Activated T-helper 17 cell treated with anti-CD3 and anti-CD28 coated beads, Interleukin-2, amount 50 U/mL, for 72 hours (primary cell): ENCODE results near the gene KCNN3. TPM values are rescaled to one million over a fixed set of nuclear protein-coding genes. Genes with fewer than 3 reads are reported as not detected.

Experiments
- ATAC-seq: fragments of 150-1000 bp; cut with Tn5 transposase; replicated peaks from 2 replicates; pipeline ENCODE4 v1.10.0; 2021; ENCODE audit warnings: mild to moderate bottlenecking, moderate library complexity
- H3K27ac Mint-ChIP-seq: one replicate; pipeline ENCODE4 v1.8.0; 2022; ENCODE audit warnings: mixed read lengths
- H3K27me3 Mint-ChIP-seq: one replicate; pipeline ENCODE4 v1.8.0; 2022; ENCODE audit warnings: mixed read lengths
- H3K36me3 Mint-ChIP-seq: one replicate; pipeline ENCODE4 v1.8.0; 2022; ENCODE audit warnings: low read depth, mild to moderate bottlenecking, mixed read lengths
- H3K4me1 Mint-ChIP-seq: one replicate; pipeline ENCODE4 v1.8.0; 2022; ENCODE audit warnings: mixed read lengths
- H3K4me3 Mint-ChIP-seq: one replicate; pipeline ENCODE4 v1.8.0; 2022; ENCODE audit warnings: mild to moderate bottlenecking, mixed read lengths
- H3K9me3 Mint-ChIP-seq: one replicate; pipeline ENCODE4 v1.8.0; 2022; ENCODE audit warnings: mixed read lengths
- total RNA-seq, 2 donors: library from RNA; stranded (reverse); gene quantifications; one replicate each; pipeline ENCODE4 v1.2.3, GENCODE V29; 2022

The KCNN3 gene
- total RNA-seq, 2 donors from 2014 or later, result 0.11 to 0.37 TPM

- no peaks in the 10 kb centered on the region for H3K36me3 Mint-ChIP-seq
- ATAC-seq, result no peak
- no peaks in the 10 kb centered on the region for H3K4me1 Mint-ChIP-seq
- no peaks in the 10 kb centered on the region for H3K9me3 Mint-ChIP-seq
- H3K27ac Mint-ChIP-seq, result no peak overlapping the region
- no peak overlapping the region for H3K4me3 Mint-ChIP-seq
- H3K27me3 Mint-ChIP-seq, result no peaks in the 10 kb centered on the region
Measured at GRCh38 chr1:154778944-154779343, 91.1 kb downstream of the KCNN3 start.

- ATAC-seq, result no peak
- Mint-ChIP-seq H3K36me3 (no peaks in the 10 kb centered on the region), H3K4me3 (no peak overlapping the region), H3K4me1 (no peaks in the 10 kb centered on the region), H3K9me3 (no peaks in the 10 kb centered on the region), H3K27me3 (no peaks in the 10 kb centered on the region), H3K27ac (no peak overlapping the region)
Measured at GRCh38 chr1:154778275-154778674, 91.8 kb downstream of the KCNN3 start.

GRCh38 chr1:154777781-154778180 is 92.3 kb downstream of the KCNN3 start:
- no peaks in the 10 kb centered on the region for H3K4me1 Mint-ChIP-seq
- no peak overlapping the region for H3K4me3 Mint-ChIP-seq
- peak; percentile 14 for ATAC-seq
- no peaks in the 10 kb centered on the region for H3K36me3 Mint-ChIP-seq
- H3K27me3 Mint-ChIP-seq, result no peaks in the 10 kb centered on the region
- no peaks in the 10 kb centered on the region for H3K9me3 Mint-ChIP-seq
- no peak overlapping the region for H3K27ac Mint-ChIP-seq

- Mint-ChIP-seq H3K36me3 (no peaks in the 10 kb centered on the region), H3K4me3 (no peak overlapping the region), H3K4me1 (no peaks in the 10 kb centered on the region), H3K27me3 (no peaks in the 10 kb centered on the region), H3K27ac (no peak overlapping the region), H3K9me3 (no peaks in the 10 kb centered on the region)
- peak; percentile 57 for ATAC-seq
Measured at GRCh38 chr1:154777154-154777553, 92.9 kb downstream of the KCNN3 start.

- no peaks in the 10 kb centered on the region for H3K9me3 Mint-ChIP-seq
- no peaks in the 10 kb centered on the region for H3K36me3 Mint-ChIP-seq
- ATAC-seq, result no peak
- H3K27ac Mint-ChIP-seq, result no peak overlapping the region
- H3K4me1 Mint-ChIP-seq, result no peaks in the 10 kb centered on the region
- H3K27me3 Mint-ChIP-seq, result no peaks in the 10 kb centered on the region
- H3K4me3 Mint-ChIP-seq, result no peak overlapping the region
Measured at GRCh38 chr1:154775621-154776605, 94.2 kb downstream of the KCNN3 start.

- Mint-ChIP-seq H3K9me3 (no peaks in the 10 kb centered on the region), H3K27me3 (no peaks in the 10 kb centered on the region), H3K4me3 (no peak overlapping the region), H3K4me1 (no peaks in the 10 kb centered on the region), H3K27ac (no peak overlapping the region), H3K36me3 (no peaks in the 10 kb centered on the region)
- no peak for ATAC-seq
Measured at GRCh38 chr1:154774175-154774855, 95.8 kb downstream of the KCNN3 start.

GRCh38 chr1:154773551-154773950 is 96.5 kb downstream of the KCNN3 start:
- H3K36me3 Mint-ChIP-seq, result no peaks in the 10 kb centered on the region
- H3K4me3 Mint-ChIP-seq, result no peak overlapping the region
- no peak overlapping the region for H3K27ac Mint-ChIP-seq
- no peaks in the 10 kb centered on the region for H3K4me1 Mint-ChIP-seq
- H3K9me3 Mint-ChIP-seq, result no peaks in the 10 kb centered on the region
- no peak for ATAC-seq
- no peaks in the 10 kb centered on the region for H3K27me3 Mint-ChIP-seq

- no peak for ATAC-seq
- Mint-ChIP-seq H3K27ac (no peak overlapping the region), H3K4me1 (no peaks in the 10 kb centered on the region), H3K9me3 (no peaks in the 10 kb centered on the region), H3K4me3 (no peak overlapping the region), H3K27me3 (no peaks in the 10 kb centered on the region), H3K36me3 (no peaks in the 10 kb centered on the region)
Measured at GRCh38 chr1:154772606-154773506, 97.2 kb downstream of the KCNN3 start.

- Mint-ChIP-seq H3K9me3 (no peaks in the 10 kb centered on the region), H3K27ac (no peak overlapping the region), H3K4me3 (no peak overlapping the region), H3K27me3 (no peaks in the 10 kb centered on the region), H3K36me3 (no peaks in the 10 kb centered on the region), H3K4me1 (no peaks in the 10 kb centered on the region)
- ATAC-seq, result no peak
Measured at GRCh38 chr1:154772056-154772455, 98.0 kb downstream of the KCNN3 start.

- no peaks in the 10 kb centered on the region for H3K9me3 Mint-ChIP-seq
- H3K27ac Mint-ChIP-seq, result no peak overlapping the region
- no peaks in the 10 kb centered on the region for H3K36me3 Mint-ChIP-seq
- no peak overlapping the region for H3K4me3 Mint-ChIP-seq
- H3K4me1 Mint-ChIP-seq, result no peaks in the 10 kb centered on the region
- H3K27me3 Mint-ChIP-seq, result peaks cover 1% of the 10 kb centered on the region
- ATAC-seq, result peak; percentile 58
Measured at GRCh38 chr1:154770897-154771594, 99.0 kb downstream of the KCNN3 start.

- Mint-ChIP-seq H3K9me3 (no peaks in the 10 kb centered on the region), H3K4me3 (no peak overlapping the region), H3K27ac (no peak overlapping the region), H3K4me1 (no peaks in the 10 kb centered on the region), H3K27me3 (peaks cover 9% of the 10 kb centered on the region), H3K36me3 (no peaks in the 10 kb centered on the region)
- ATAC-seq, result no peak
Measured at GRCh38 chr1:154769193-154769895, 100.7 kb downstream of the KCNN3 start.

GRCh38 chr1:154768456-154769125 is 101.5 kb downstream of the KCNN3 start:
- ATAC-seq, result no peak

More at GRCh38 chr1:154768456-154769125, 101.5 kb downstream of the KCNN3 start:
- H3K4me3 Mint-ChIP-seq, result no peak overlapping the region
- no peaks in the 10 kb centered on the region for H3K36me3 Mint-ChIP-seq
- H3K4me1 Mint-ChIP-seq, result no peaks in the 10 kb centered on the region
- peaks cover 12% of the 10 kb centered on the region for H3K27me3 Mint-ChIP-seq
- H3K27ac Mint-ChIP-seq, result no peak overlapping the region
- H3K9me3 Mint-ChIP-seq, result no peaks in the 10 kb centered on the region
